Measurements from ENCODE around the gene PRDM16. TPM values are rescaled to one million over a fixed set of nuclear protein-coding genes. Genes with fewer than 3 reads are reported as not detected.

PRDM16 gene
- total and polyA plus RNA-seq, 7 donors = 0.04 to 1.2 (median 0.31) TPM

DNA sequence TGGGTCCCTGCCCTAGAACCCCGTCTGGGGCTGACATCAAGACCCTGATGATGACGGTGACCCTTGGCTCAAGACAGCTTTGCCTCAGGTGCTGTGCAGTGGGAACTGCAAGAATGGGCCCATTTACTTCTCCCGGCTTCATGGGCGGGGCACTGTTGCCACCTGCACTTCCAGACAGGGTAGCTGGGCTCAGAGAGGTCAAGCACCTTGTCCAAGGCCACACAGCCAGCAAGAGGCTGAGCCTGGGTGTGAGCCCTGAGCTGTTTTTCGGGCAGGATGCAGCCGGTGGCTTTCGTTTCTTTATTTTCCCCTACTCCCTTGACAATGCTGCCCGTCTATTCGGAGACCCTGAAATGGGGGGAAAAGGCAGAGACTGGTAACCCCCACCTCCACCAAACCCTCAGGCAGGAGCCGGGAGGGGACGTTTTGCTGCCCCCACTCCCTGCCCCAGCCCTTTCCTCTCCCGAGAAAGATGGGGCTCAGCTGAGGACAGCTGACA, 91.7 kb downstream of the PRDM16 start:
- no peaks in the 10 kb centered on the region for H3K36me3 ChIP-seq (ENCODE audit: insufficient read depth in 1 of 2, low read depth in 1 of 2)
- H3K4me1 ChIP-seq = no peaks in the 10 kb centered on the region
- no peaks in the 10 kb centered on the region for H3K9me3 ChIP-seq
- no peak overlapping the region for H3K27ac ChIP-seq
- no peak overlapping the region for H3K4me3 ChIP-seq
- WGBS, 3 donors = 67 to 74% (median 67%) methylated on average over 12 of the region's 12 CpGs
- no peak for DNase-seq
- no peak for TF ChIP-seq CTCF (IDR thresholded peaks at IDR 0.05)
- peaks cover 0 to 18% (median 2%) of the 10 kb centered on the region in 3 donors for H3K27me3 ChIP-seq (ENCODE audit: insufficient read depth in 3 of 3, low read length in 2 of 3)
- intact Hi-C loops (cut with DNase I) = no loop called here
- no peak for ATAC-seq

DNA sequence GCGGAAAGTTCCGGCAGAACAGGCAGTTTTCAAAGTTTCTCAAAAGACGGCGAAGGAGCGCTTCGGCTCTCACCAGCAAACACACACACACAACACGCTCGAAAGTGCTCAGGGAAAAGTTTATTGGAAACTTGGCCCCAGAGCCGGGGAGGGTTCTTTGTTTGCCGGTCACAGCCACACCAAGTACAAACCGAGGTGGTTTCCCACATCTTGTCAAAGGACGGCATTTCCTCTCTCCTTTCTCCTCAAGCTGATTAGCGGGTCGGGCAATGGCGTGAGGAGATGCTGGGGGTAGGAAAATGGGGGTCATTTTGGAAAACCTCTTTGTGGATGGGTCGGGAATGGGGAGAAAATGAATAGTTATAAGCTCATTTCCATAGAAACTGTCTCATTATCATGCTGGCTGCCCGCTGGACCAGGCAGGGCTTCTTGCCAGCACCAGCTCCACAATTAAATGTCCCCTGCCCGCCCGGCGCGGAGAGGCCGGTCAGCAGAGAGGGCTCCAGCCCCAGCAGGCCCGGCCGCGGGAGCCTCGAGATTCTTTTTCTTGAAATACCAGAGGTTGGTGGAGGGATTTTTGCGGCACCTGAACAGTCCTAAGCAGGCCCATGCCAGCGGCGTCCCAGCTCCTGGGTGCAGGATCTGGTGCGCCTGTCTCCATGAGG, 92.3 kb downstream of the PRDM16 start:
- Histone ChIP-seq H3K4me3 (no peak overlapping the region), H3K4me1 (no peaks in the 10 kb centered on the region), H3K27me3 (ENCODE audit: insufficient read depth in 3 of 3, low read length in 2 of 3) (peaks cover 0 to 13% (median 2%) of the 10 kb centered on the region in 3 donors), H3K36me3 (ENCODE audit: insufficient read depth in 1 of 2, low read depth in 1 of 2) (no peaks in the 10 kb centered on the region), H3K9me3 (no peaks in the 10 kb centered on the region), H3K27ac (no peak overlapping the region)
- WGBS, 3 donors = 59% methylated on average over 30 of the region's 30 CpGs
- intact Hi-C loops (cut with DNase I) = no loop called here
- ATAC-seq (no peak), DNase-seq (no peak)
- no peak for TF ChIP-seq CTCF (IDR thresholded peaks at IDR 0.05)

GRCh38 chr1:3162322-3162882, 93.4 kb downstream of the PRDM16 start:
- Histone ChIP-seq H3K27me3 (ENCODE audit: insufficient read depth in 3 of 3, low read length in 2 of 3) (peaks cover 0 to 2% (median 2%) of the 10 kb centered on the region in 3 donors), H3K4me3 (no peak overlapping the region), H3K4me1 (no peaks in the 10 kb centered on the region), H3K36me3 (ENCODE audit: insufficient read depth in 1 of 2, low read depth in 1 of 2) (no peaks in the 10 kb centered on the region), H3K9me3 (no peaks in the 10 kb centered on the region), H3K27ac (no peak overlapping the region)
- no peak for ATAC-seq
- intact Hi-C loops (cut with DNase I) = no loop called here
- 74 to 82% (median 75%) methylated on average over 27 of the region's 27 CpGs for WGBS, 3 donors
- no peak for DNase-seq
- no peak for TF ChIP-seq CTCF (IDR thresholded peaks at IDR 0.05)

DNA sequence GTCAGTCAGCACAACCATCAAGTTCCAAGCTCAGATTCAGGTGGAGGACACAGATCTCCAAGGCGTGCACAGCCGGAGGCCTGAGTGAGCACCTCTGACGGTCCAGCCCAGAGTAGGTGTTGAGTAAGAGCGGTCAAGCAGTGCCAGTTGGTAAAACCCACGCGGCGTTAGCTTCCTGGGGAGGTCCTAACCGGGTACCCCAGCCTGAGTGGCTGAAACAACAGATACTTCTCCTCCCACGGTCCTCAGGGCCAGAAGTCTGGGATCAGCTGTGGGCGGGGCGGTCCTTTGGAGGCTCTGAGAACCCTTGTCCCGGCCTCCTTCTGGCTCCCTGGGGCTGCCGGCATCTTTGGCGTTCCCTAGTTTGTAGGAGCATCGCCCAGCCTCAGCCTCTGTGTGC, 94.4 kb downstream of the PRDM16 start:
- ATAC-seq (no peak), DNase-seq (no peak)
- Histone ChIP-seq H3K4me3 (no peak overlapping the region), H3K9me3 (no peaks in the 10 kb centered on the region), H3K27me3 (ENCODE audit: insufficient read depth in 3 of 3, low read length in 2 of 3) (peaks cover 0 to 2% (median 0%) of the 10 kb centered on the region in 3 donors), H3K4me1 (no peaks in the 10 kb centered on the region), H3K36me3 (ENCODE audit: insufficient read depth in 1 of 2, low read depth in 1 of 2) (no peaks in the 10 kb centered on the region), H3K27ac (no peak overlapping the region)
- 68 to 81% (median 68%) methylated on average over 15 of the region's 15 CpGs for WGBS, 3 donors
- intact Hi-C loops (cut with DNase I) = no loop called here
- TF ChIP-seq CTCF (IDR thresholded peaks at IDR 0.05) = no peak
